ENCODE data around the gene CCR4. TPM values are rescaled to one million over a fixed set of nuclear protein-coding genes. Genes with fewer than 3 reads are reported as not detected.

The CCR4 gene
- total RNA-seq, 1 experiment from 2014 or later: 0.22 TPM

- TF ChIP-seq ZSCAN18 (CRISPR knock-in tag; IDR thresholded peaks at IDR 0.05): no peak
- TF ChIP-seq RORB (CRISPR knock-in tag; IDR thresholded peaks at IDR 0.05): no peak
- no peak for TF ChIP-seq NFYB (CRISPR knock-in tag; conservative IDR thresholded peaks at IDR 0.05; ENCODE audit: low read depth)
- TF ChIP-seq OVOL2 (CRISPR knock-in tag; IDR thresholded peaks at IDR 0.05; ENCODE audit: borderline replicate concordance): no peak
- TF ChIP-seq ZNF121 (CRISPR knock-in tag; IDR thresholded peaks at IDR 0.05): no peak
- no peak for TF ChIP-seq MAX (CRISPR knock-in tag; IDR thresholded peaks at IDR 0.05)
- TF ChIP-seq TCF7 (CRISPR knock-in tag; IDR thresholded peaks at IDR 0.05; ENCODE audit: low read depth): no peak
- no peak for TF ChIP-seq GABPB1 (CRISPR knock-in tag; IDR thresholded peaks at IDR 0.05)
- TF ChIP-seq TEAD4 (CRISPR knock-in tag; IDR thresholded peaks at IDR 0.05): no peak
- no peak for TF ChIP-seq CREM (CRISPR knock-in tag; IDR thresholded peaks at IDR 0.05)
- no peak for TF ChIP-seq ZMAT4 (CRISPR knock-in tag; IDR thresholded peaks at IDR 0.05)
- TF ChIP-seq FOXJ3 (CRISPR knock-in tag; IDR thresholded peaks at IDR 0.05; ENCODE audit: borderline replicate concordance): no peak
- no peak for TF ChIP-seq MYBL2 (CRISPR knock-in tag; IDR thresholded peaks at IDR 0.05)
- no peak for TF ChIP-seq ATF1 (CRISPR knock-in tag; IDR thresholded peaks at IDR 0.05)
- no peak for TF ChIP-seq SP1 (CRISPR knock-in tag; conservative IDR thresholded peaks at IDR 0.05)
- no peak for TF ChIP-seq MXD4 (CRISPR knock-in tag; IDR thresholded peaks at IDR 0.05; ENCODE audit: borderline replicate concordance)
These were observed 52.8 kb downstream of the CCR4 start (continued) for GRCh38 chr3:33004205-33004604.

GRCh38 chr3:33004961-33005360 lies 53.5 kb downstream of the CCR4 start:
- POLR2A ChIA-PET: interaction anchor here (0.6 kb wide), 1 partner anchor 50 kb away, joined by 6 read pairs; no protein-coding TSS in a partner anchor

More at GRCh38 chr3:33004961-33005360, 53.5 kb downstream of the CCR4 start:
- H3K27ac Mint-ChIP-seq: no peak overlapping the region
- H3K27me3 Mint-ChIP-seq (ENCODE audit: low read depth): no peaks in the 10 kb centered on the region
- H3K36me3 Mint-ChIP-seq: peaks cover 10% of the 10 kb centered on the region
- TF ChIP-seq HMGXB4 (CRISPR knock-in tag; IDR thresholded peaks at IDR 0.05) (no peak), ZNF317 (CRISPR knock-in tag; IDR thresholded peaks at IDR 0.05; ENCODE audit: borderline replicate concordance, low read depth) (no peak), E2F4 (CRISPR knock-in tag; IDR thresholded peaks at IDR 0.05; ENCODE audit: borderline replicate concordance, low read depth) (no peak), USF2 (CRISPR knock-in tag; IDR thresholded peaks at IDR 0.05) (no peak), NR1H2 (CRISPR knock-in tag; IDR thresholded peaks at IDR 0.05) (no peak), TEAD1 (CRISPR knock-in tag; IDR thresholded peaks at IDR 0.05) (no peak)
- H3K4me1 Mint-ChIP-seq: peaks cover 21% of the 10 kb centered on the region
- CTCF ChIA-PET: interaction anchor here (1.2 to 3.4 kb wide), 4 partner anchors 13 to 70 kb away, joined by 3 to 25 read pairs (median 5); no protein-coding TSS in a partner anchor
- no peak overlapping the region for H3K4me3 Mint-ChIP-seq
- H3K9me3 Mint-ChIP-seq: peaks cover 5% of the 10 kb centered on the region; the same call in 1 of the 2 replicates
- DNase-seq (ENCODE audit: low spot score) (no peak), ATAC-seq (peak; percentile 74)

Other genes starting within 250 kb of the CCR4 start
- 237 to 274 TPM (median 238 TPM) in 3 replicates for gene TRIM71, start 133.6 kb upstream of the CCR4 start, total RNA-seq (2021)
- 48.2 to 60.2 TPM (median 58.2 TPM) in 3 replicates for gene GLB1, start 145.5 kb downstream of the CCR4 start, total RNA-seq (2021)
- gene TMPPE, start 145.5 kb downstream of the CCR4 start, total RNA-seq (2021): 6.7 to 7.4 TPM (median 6.8 TPM) in 3 replicates
- gene CRTAP, start 162.4 kb downstream of the CCR4 start, total RNA-seq (2021): 156 to 197 TPM (median 196 TPM) in 3 replicates